ENCODE data around the gene STAC.

Gene STAC

DNA sequence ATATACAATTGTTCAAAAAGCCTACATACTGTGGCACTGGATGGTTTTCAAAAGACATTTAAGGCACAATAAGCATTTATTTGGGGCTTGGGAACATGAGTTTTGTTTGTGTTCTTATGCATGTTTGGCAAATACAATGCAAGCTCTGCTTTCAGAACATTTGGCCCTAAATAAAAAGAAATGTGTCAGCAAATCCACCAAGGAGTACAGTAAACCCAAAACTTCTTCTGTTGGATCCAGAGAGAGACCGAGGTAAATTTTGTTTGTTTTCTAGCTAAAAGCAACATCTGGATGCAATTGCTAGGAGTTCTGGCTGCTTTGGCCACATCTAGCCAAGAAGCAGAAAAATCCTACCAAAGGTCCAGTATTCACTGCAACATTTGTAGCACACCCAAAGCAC lies 215.2 kb downstream of the STAC start:
- no peak for DNase-seq (ENCODE audit: low spot score)

DNA sequence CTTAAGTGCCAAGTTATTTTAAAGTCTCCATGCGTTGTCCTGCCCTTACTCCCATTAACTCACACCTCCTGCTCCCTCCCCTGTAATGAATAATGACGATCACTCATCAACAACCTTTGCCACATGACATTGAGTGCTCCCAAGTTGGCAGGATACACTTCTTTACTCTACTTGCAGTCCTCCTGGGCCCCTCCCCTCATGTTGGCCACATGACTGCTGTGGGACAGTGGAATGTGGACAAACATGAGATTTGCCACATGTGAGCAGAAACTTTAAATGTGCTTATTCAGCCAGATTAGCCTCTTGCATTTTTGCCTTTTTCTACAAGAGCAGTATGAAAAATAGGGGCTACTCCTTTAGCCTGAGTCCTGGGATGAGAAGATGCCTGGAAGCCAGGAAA lies 216.1 kb downstream of the STAC start:
- no peak for DNase-seq (ENCODE audit: low spot score)

DNA sequence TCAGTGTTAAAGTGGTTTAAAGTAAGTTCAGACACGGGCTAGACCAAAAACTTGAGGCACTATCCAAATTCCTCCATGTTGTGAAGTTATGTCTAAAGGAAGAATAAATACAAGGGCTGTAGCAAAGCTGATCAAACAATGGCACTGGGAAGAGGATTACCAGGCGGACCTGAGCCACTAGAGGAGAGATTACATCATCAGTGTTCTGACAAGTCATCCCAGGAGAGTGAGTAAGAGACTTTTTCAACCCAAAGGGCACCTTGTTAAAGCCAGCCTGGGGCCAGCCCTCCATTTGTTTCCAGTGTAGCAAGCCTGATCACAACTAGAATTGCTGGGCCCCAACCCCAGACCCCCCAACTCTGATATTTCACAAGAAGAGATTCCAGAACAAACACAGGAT lies 217.1 kb downstream of the STAC start:
- DNase-seq (ENCODE audit: low spot score), result no peak
